ENCODE measurements around the gene IYD.

IYD gene

DNA sequence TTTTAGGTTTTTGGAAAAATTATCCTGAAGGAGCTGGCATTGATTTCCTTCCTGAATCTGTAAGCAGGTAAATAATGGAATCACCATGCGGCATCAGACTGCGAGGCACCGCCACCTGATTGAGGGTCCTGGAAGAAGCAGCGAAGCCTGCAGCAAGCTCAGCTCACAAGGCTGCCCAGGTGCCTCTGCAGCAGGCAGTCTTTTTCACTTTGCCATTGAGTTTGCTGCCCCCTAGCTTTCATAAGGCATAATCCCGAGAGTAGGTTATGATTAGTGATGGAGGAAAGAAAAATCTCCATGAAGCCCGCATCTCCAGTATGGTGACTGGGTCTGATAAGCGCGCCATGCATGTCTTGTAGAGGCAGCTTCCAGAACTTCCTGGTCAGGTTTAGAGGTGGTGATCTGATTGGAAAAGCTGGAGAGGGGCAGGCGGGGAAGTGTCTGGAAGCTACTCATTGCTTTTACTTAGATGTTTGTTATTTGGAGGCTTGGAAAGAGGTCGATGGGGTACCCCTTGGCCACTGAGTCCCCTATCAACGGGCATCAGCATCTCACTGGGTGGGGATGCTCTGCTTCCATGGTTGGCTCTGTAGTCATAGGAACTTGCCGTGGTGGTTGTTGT lies 26.7 kb downstream of the IYD start:
- DNase-seq = peak in 1 of 5 experiments; percentile 50

DNA sequence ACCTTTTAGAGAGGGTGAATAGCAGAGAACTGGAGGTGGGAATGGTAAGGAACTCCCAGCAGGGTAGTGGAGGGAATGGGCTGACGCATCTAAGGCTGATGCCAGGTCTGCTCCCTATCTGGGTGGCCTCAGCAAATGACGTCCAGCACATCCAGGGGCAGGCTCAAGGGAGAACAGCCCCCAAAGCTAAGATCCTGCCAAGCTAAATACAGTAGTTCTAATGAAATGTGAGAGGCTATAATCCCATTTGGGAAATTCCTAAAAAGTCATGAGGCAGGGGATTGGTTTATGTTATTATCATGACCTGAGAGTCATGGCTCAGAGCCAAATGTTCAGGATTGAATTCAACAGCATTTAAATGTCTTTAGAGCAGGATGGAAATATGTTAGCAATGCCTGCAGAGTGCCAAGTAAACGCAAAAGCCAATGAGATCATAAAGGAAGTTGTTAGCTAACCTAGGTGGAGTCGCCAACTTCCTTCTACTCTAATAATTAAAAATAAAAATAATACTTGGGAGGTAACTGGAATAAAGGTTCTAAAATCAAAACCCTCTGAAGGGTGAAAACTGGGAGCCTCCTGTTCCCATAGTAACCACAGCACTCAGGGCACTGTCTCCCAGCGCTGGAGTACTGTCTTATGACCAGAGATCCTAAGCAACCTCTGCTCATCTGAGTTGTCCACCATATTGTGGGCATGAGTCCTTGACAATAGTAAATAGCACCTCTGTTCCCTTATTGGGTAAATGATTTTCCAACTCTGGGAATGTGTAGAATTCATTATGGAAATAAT lies 34.8 kb downstream of the IYD start:
- no peak for DNase-seq

DNA sequence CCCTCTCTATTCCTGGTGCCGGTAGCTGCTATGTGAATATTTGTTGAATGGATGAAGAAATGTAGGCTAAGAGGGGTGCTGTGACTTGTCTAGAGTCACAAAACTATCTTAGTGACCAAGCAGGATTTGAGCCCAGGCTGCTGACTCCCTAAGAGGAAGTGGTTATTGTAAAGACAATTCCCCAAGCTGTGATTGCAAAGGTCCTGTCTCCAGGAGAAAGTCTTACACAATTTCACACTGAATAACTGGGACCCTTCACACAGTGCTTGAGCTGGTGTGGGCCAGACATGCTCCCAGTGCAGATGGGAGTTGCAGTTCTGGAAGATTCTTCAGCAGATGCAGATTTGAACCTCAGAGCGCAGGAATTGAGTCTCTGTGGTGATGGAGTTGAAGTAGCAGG lies 38.1 kb downstream of the IYD start:
- no peak for DNase-seq

GRCh38 chr6:150408842-150409241 lies 40.0 kb downstream of the IYD start:
- DNase-seq = no peak

GRCh38 chr6:150409576-150410066 lies 40.8 kb downstream of the IYD start:
- DNase-seq = no peak

DNA sequence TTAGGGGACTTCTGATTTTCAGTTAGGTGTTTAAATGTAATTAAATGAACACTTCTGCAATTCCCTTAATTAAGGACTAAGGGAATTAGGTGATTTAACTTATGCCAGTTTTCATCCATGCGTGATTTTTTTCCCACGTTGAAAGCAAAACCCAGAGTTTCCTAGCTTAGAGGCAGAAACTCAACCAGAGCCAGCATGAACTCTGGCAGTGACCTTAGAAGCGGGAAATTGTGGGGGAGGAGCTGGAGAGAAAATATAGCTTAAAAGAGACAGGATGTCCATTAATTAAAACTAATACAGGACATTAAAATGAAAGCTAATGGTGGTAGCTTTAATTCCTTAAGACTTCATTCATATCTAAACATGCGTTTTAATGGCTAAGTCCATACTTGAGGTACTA lies 41.6 kb downstream of the IYD start:
- no peak for DNase-seq

DNA sequence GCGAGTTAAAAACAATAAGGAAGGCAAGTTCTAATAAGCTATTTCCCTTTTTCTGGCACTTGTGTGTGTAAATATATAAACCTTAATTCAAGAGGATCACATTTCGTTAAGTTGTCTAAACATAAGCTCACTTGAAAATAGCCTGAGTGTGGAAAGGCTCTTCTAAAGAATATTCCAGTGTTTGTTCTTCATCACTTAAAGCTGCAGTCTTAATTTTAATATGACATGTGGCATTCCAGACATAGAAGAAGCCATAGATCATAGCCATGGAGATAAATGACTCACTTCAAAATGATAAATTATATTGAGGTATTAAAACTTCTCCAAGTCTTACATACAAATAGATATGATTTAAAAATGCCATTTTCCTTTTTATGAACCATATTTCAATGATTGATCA lies 42.1 kb downstream of the IYD start:
- DNase-seq = no peak

GRCh38 chr6:150412221-150412620 lies 43.4 kb downstream of the IYD start:
- DNase-seq = no peak

- no peak for DNase-seq
Observed at GRCh38 chr6:150413198-150413597, 44.4 kb downstream of the IYD start.

GRCh38 chr6:150413781-150414281 lies 45.0 kb downstream of the IYD start:
- no peak for DNase-seq

GRCh38 chr6:150416128-150416527 lies 47.3 kb downstream of the IYD start:
- DNase-seq = peak in 1 of 5 experiments; percentile 22

DNA sequence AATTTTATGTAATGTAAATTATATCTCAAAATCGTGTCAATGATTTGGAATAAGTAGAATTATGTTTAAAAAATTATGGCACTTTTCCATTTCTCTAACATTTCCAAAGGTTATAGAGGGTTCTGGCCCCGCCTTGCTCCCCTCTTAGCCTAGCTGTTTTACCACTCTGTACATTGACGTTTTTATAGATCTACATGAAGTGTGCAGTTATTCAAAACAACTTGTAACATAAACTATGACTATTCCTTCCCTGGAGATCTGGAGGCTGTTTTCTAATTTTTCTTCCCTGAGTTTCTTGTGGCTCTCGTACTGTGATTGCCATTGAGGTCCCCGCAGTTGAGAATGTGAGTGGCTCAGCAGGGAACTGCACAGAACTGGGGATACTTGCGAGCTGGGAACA lies 48.4 kb downstream of the IYD start:
- no peak for DNase-seq

- peak in 2 of 5 experiments; percentile 58 to 95 for DNase-seq
Observed at GRCh38 chr6:150417899-150418826, 49.4 kb downstream of the IYD start.

DNA sequence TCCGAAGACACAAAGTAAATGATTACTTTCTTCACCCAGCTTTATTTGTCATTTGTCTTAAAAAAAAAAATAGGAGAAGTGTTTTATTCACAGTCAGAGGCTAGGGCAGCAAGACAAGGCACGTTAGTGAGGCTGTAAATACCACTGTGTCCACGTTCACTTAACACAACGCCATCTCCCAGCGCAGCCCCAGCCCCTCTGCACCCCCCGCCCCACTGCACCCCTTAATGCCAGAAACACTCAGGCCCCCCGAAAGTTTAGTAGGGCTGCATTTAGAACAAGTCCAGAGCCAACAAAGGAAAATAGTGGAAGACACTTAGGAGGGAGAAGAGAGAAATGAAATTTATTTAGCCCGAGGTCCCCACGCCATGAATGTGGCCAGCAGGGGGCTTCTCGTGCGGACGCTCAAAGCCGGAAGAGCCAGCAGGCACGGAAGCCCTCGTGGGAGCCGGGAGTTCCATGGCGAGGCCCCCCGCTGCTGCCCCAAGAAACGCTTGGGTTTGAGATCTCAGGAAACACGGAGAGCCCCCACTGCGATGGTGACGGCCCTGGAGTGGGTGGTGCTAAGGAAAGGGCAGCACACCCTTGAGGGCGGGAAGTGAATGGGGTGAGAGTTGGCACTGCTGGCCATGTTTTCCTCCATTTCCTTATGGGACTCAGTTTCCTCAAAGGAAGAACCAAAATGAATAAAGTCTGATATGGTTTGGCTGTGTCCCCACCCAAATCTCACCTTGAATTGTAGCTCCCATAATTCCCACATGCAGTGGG lies 50.2 kb downstream of the IYD start:
- peak in 3 of 5 experiments; percentile 13 to 36 (median 20) for DNase-seq

DNA sequence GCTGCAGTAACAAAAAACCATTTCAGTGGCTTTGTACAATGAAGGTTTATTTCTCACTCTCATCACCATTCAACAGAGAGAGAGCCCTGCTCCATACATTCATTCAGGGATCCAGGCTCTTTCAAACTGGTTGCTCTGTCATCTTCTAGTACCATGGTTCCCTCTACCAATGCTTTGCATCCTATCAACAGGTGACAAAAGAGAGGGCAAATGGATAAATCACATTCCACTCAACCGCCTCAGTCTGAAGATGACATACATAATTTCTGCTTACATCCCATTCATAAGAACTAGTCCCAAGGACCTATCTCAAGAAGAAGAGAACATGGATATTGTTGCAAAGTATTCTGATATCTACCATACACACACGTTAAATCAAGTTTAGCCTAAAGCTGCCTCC lies 51.6 kb downstream of the IYD start:
- no peak for DNase-seq

DNA sequence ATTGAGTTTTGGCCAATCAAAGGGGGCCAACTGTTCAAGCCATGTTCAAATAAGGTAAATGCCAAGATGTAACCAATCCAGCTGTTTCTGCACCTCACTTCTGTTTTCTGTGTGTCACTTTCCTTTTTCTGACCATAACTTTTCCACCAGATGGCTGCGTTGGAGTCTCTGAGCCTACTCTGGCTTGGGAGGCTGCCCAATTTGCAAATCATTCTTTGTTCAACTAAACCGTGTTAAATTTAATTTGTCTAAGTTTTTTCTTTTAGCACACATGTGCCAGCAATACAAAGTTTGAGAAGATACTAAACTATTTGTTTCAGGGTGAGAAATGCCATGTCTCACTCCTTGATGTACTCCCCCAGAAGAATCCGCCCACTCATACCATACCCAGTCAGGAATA lies 52.1 kb downstream of the IYD start:
- DNase-seq = no peak

GRCh38 chr6:150425508-150425907 lies 56.7 kb downstream of the IYD start:
- no peak for DNase-seq

DNA sequence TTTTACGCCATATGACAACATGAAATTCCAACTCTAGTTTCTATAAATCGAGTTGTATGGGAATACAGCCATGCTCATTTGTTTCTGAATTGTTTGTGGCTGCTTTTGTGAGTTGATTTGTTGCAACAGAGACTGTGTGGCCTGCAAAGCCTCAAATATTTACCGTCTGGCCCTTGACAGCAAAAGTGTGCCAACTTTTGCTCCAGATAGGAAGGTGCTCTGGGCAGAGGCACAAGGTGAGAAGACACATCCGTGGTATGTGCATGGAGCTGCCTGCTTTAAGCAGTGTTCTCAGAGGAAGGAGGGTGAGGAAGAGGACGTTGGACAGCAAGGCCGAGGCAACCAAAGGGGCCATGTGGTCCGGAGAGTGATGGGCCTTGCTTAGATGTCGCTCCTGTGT lies 57.4 kb downstream of the IYD start:
- DNase-seq = no peak

- DNase-seq = no peak
Observed at GRCh38 chr6:150427037-150427602, 58.3 kb downstream of the IYD start.

- DNase-seq = no peak
Observed at GRCh38 chr6:150427843-150428242, 59.0 kb downstream of the IYD start.

GRCh38 chr6:150430815-150431214 lies 62.0 kb downstream of the IYD start:
- no peak for DNase-seq

GRCh38 chr6:150435360-150435759 lies 66.5 kb downstream of the IYD start:
- DNase-seq = no peak
